Fibroblast of villous mesenchyme (primary cell): ENCODE results near the gene KPNA5. TPM values are rescaled to one million over a fixed set of nuclear protein-coding genes. Genes with fewer than 3 reads are reported as not detected.

Experiments
- DNase-seq: peaks from one replicate; pipeline ENCODE4 v3.0.0-alpha.2; 2010; ENCODE audit warnings: low read depth
- H3K4me3 ChIP-seq: 2 replicates; pipeline ENCODE4 v1.5.1; 2011; ENCODE audit warnings: low read depth, mild to moderate bottlenecking, low read length
- CTCF ChIP-seq: IDR thresholded peaks from 2 replicates; pipeline ENCODE4 v1.5.1; 2012; ENCODE audit warnings: low read depth, mild to moderate bottlenecking, low read length; ENCODE audit not compliant: insufficient read depth
- total RNA-seq: library from RNA; depleted of rRNA; stranded (reverse); fragments of >200 nt; gene quantifications from 2 replicates; pipeline ENCODE4 v1.2.3, GENCODE V29; 2012

Gene KPNA5
- total RNA-seq, 1 donor = 7.8 TPM

GRCh38 chr6:116773886-116774285, 92.9 kb downstream of the KPNA5 start:
- no peak overlapping the region for H3K4me3 ChIP-seq
- DNase-seq = no peak
- TF ChIP-seq CTCF = no peak

GRCh38 chr6:116779573-116780164, 98.7 kb downstream of the KPNA5 start:
- DNase-seq = peak; percentile 54

GRCh38 chr6:116783852-116784251, 102.8 kb downstream of the KPNA5 start:
- DNase-seq = peak; percentile 8
- H3K4me3 ChIP-seq = no peak overlapping the region
- TF ChIP-seq CTCF = no peak

More at GRCh38 chr6:116779573-116780164, 98.7 kb downstream of the KPNA5 start:
- H3K4me3 ChIP-seq = no peak overlapping the region
- peak; percentile 44 for TF ChIP-seq CTCF

Other genes with a start within 250 kb of the KPNA5 start
- gene CALHM6, start 219.8 kb upstream of the KPNA5 start, total RNA-seq = 0.32 TPM in 1 of 2 replicates, not detected in the other
- 4.7 and 7.7 TPM in 2 replicates for gene CALHM5, start 169.6 kb upstream of the KPNA5 start, total RNA-seq
- under 0.01 TPM in 1 of 2 replicates, not detected in the other for gene TRAPPC3L, start 135.5 kb upstream of the KPNA5 start, total RNA-seq
- not detected in 2 replicates for gene CALHM4, start 127.5 kb upstream of the KPNA5 start, total RNA-seq
- gene RWDD1, start 109.7 kb upstream of the KPNA5 start, total RNA-seq = 31.9 and 45.3 TPM in 2 replicates
- gene RSPH4A, start 64.7 kb upstream of the KPNA5 start, total RNA-seq = under 0.01 and 0.32 TPM in 2 replicates
- 13.5 and 15.5 TPM in 2 replicates for gene ZUP1, start 12.4 kb upstream of the KPNA5 start, total RNA-seq
- gene FAM162B, start 84.5 kb downstream of the KPNA5 start, total RNA-seq = 3.9 and 10.3 TPM in 2 replicates
- not detected in 2 replicates for gene GPRC6A, start 147.9 kb downstream of the KPNA5 start, total RNA-seq
- gene RFX6, start 196.0 kb downstream of the KPNA5 start, total RNA-seq = not detected in 2 replicates